GM12874 (cell line): ENCODE results near the gene WBP11.

Source experiments
- CTCF ChIP-seq: IDR thresholded peaks from 2 replicates; pipeline ENCODE4 v1.5.1; 2011; ENCODE audit warnings: low read depth, mild to moderate bottlenecking, control low read depth, low read length, moderate library complexity; ENCODE audit not compliant: insufficient read depth

WBP11 gene

GRCh38 chr12:14834509-14834908 lies 31.2 kb upstream of the WBP11 start:
- no peak for TF ChIP-seq CTCF

- no peak for TF ChIP-seq CTCF
These were observed 30.7 kb upstream of the WBP11 start for GRCh38 chr12:14833952-14834351.

GRCh38 chr12:14833336-14833735 lies 30.1 kb upstream of the WBP11 start:
- TF ChIP-seq CTCF, result no peak

- TF ChIP-seq CTCF, result no peak
These were observed 25.6 kb upstream of the WBP11 start for GRCh38 chr12:14828892-14829291.

- no peak for TF ChIP-seq CTCF
These were observed 23.8 kb upstream of the WBP11 start for GRCh38 chr12:14827043-14827442.

- TF ChIP-seq CTCF, result no peak
These were observed 23.2 kb upstream of the WBP11 start for GRCh38 chr12:14826491-14826890.

GRCh38 chr12:14825256-14825655 lies 22.0 kb upstream of the WBP11 start:
- TF ChIP-seq CTCF, result no peak
